GM21447 (cell line): ENCODE measurements around the gene ZBTB4.

Experiments used
- ATAC-seq: cut with Tn5 transposase; IDR thresholded peaks from one replicate; pipeline ENCODE4 v1.9.1; 2021; ENCODE audit not compliant: unreplicated experiment

ZBTB4 gene

GRCh38 chr17:7426203-7426863 is 53.1 kb downstream of the ZBTB4 start:
- no peak for ATAC-seq

DNA sequence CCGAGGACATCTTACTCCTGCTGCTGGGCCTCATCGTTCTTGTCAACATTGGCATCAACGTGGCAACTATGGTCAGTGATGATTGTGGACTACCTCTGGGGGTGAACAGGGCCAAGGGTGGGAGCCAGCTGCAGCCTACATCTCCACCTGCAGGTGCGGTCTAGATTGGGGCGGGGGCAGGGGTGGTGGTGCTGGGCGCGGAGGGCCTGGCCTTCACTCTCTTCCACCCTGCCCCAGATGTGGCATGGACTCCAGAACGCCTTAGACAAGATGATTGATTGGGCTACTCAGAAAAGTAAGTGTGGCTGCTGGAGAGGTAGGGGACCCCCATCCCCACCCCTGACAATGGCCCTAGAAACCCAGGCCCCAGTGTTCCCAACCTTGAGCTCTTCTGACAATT is 53.7 kb downstream of the ZBTB4 start:
- ATAC-seq, result no peak

- ATAC-seq, result no peak
Measured at GRCh38 chr17:7425316-7425715, 54.1 kb downstream of the ZBTB4 start, which contains the start of gene SPEM2. Gene SPEM2 (plus strand): TSS chr17:7425616. CDS start chr17:7425689, 73 bp downstream.

GRCh38 chr17:7423679-7424078 is 55.8 kb downstream of the ZBTB4 start:
- no peak for ATAC-seq

GRCh38 chr17:7421186-7421585 is 58.2 kb downstream of the ZBTB4 start:
- ATAC-seq, result no peak

DNA sequence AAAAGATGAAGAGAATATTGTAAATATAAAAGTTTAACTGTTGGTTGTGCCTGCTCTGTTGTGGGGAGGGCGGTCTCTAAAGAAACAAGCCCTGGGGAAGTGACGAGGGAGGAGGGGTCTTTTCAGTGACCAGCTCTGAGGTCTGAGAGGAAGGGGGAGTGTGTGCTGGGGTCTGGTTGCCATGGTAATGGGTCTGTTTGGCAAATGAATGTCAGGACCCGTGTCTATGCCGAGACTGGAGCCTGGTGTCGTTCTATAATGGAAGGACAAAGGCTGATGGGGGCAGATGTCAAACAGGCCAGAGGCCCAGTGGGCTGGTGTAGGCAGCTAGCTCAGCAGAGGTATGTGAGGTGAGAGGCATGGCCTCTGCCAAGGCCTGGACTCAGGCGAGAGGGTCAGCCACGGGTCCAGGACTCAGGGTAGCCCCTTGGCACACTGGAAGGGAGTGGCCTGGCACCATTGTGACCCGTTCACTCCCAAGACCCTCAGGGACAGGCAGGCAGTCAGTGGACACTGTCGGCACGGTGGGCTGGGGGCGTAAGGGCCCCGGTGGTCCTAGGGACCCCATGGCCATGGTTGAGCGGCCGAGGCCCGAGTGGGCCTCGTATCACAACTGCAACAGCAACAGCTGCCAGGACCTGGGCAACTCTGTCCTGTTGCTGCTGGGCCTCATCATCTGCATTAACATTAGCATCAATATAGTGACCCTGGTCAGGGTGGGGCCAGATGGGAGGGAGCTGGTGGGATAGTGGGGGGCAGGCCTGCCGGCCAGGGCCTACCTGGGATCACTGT is 59.4 kb downstream of the ZBTB4 start, which contains the start of gene SPEM1:
Gene SPEM1, plus strand, starts transcription at position 506 of the 792 bp plus-strand sequence. Its CDS starts 61 bp downstream, at position 567.
- no peak for ATAC-seq

DNA sequence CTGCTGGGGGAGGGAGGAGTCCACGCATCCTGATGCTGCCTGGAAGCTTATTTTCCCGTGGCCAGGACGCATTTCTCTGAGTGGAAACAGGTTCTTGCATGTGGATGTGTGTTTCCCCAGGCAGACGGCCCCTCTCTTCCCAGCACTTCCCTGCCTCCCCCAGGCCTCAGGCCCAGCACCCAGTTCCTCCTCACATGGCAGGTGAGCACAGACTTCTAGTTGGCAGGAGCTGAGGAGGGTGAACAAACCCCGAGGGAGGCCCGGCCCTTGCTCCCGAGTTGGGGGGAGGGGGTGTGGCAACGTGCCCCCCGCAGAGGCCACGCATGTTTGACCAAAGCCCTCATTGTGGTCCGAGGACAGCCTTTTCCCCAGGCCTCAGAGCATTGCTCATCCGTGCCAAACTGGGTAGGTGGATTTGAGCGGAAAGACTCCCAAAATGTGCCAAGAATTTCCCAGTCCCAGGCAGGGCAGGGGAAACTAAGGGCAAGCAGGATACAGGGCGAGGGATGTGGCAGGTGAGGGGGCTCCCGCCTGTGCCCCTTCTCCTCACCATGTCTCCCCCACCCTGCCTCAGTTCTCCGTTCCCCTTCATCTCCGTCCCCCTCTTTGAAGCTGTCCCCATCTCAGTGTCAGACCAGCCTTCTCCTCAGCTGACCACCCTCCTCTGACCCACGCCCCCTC is 60.8 kb downstream of the ZBTB4 start:
- ATAC-seq, result no peak

DNA sequence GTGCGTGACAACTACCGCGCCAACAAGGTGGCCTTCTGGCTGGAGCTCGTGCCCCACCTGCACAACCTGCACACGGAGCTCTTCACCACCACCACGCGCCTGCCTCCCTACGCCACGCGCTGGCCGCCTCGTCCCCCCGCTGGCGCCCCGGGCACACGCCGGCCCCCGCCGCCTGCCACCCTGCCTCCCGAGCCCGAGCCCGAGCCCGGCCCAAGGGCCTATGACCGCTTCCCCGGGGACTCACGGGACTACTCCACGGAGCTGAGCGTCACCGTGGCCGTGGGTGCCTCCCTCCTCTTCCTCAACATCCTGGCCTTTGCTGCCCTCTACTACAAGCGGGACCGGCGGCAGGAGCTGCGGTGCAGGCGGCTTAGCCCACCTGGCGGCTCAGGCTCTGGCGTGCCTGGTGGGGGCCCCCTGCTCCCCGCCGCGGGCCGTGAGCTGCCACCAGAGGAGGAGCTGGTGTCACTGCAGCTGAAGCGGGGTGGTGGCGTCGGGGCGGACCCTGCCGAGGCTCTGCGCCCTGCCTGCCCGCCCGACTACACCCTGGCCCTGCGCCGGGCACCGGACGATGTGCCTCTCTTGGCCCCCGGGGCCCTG is 62.3 kb downstream of the ZBTB4 start:
- ATAC-seq, result no peak

DNA sequence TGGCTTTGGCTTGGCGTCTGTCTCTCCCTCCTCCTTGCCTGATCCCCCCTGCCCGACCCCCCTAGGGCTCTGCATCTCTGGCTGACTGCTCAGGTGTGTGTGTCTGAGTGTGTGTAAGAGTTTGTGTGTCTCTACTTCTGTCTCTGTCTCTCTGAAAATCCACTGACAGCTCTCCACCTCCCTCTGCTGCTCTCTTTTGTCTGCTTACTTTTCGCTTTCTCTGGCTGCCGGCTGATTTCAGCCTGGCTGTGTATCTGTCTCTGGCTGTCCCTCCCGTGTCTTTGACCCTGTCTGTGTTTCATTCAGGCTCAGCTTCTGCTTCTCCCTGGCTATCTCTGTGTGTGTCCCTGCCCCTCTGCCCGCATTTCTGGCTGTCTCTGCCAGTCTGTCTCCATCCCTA is 63.1 kb downstream of the ZBTB4 start:
- ATAC-seq, result no peak

DNA sequence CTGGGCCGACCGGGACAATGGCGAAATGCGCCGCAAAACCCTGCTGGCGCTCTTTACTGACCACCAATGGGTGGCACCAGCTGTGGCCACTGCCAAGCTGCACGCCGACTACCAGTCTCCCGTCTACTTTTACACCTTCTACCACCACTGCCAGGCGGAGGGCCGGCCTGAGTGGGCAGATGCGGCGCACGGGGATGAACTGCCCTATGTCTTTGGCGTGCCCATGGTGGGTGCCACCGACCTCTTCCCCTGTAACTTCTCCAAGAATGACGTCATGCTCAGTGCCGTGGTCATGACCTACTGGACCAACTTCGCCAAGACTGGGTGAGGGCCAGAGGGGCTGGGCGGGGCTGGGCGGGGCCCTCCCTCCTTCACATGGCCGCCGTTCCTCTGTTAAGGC is 63.6 kb downstream of the ZBTB4 start:
- ATAC-seq, result no peak

- no peak for ATAC-seq
Measured at GRCh38 chr17:7414837-7415236, 64.6 kb downstream of the ZBTB4 start.

DNA sequence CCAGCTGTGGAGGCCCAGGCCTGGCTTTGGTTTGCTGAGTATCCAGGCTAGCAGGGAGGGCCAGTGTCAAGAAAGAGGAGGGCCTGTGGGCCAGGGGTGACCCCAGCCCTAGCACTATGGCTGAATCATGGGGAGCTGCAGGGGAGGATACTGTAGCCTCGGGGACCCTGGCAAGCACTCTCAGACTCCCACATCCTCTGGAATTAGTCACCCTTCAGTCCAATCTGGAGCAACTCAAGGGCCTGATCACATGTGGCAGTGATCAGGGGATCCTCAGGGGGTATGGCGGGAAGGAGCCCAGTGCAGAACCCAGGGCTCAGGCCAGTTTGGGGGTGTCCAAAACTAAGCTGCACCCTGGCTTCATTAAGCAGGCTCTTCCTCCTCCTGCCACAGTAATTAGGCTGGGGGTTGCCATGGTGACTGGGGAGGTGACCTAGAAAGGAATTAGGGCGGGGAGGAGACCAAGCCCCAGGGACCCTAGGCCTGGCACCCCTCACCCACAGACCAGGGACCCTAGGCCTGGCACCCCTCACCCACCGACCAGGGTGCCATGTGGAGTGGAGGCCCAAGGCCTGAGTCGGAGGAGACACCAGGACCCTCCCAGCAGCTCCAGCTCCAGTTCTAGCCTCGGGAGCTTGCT is 66.0 kb downstream of the ZBTB4 start:
- ATAC-seq, result no peak

DNA sequence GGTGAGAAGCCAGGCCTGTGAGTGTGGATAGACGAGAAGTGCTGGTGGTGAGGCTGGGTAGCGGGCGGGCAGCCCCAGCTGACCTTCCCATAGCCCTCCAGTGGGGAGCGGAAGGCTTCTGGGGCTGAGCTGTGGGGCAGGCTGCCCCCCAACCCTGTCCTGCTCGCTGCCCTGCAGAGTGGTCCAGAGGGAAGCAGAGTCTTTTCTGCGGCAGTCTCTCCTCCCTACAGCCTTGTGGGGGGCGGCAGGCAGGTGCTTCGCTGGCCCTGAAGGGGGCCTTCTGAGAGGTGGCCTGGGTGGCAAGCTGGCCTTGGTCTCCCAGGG is 68.0 kb downstream of the ZBTB4 start:
- ATAC-seq, result no peak

- no peak for ATAC-seq
Measured at GRCh38 chr17:7410634-7411426, 68.6 kb downstream of the ZBTB4 start.

DNA sequence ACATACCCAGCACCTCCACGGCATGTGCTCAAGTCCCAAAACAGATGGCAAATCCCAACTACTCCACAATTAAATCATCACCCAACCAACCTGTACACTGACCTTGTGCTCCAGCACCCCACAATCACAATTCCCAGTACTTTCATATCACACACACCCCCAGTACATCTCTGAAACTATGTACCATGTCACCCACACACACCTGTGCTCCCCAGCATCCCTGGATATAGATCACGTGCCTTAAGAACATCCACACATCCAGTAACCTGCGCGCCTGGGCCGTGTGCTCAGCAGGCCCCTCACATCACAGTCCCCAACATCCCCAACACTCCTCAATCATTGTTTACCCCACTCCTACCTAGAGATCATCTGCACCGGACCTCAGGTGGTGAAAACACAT is 69.7 kb downstream of the ZBTB4 start:
- no peak for ATAC-seq
